Mononuclear cell (primary cell): Measurements from ENCODE around the gene APOBEC4. TPM values are rescaled to one million over a fixed set of nuclear protein-coding genes. Genes with fewer than 3 reads are reported as not detected.

Source experiments
- H3K27me3 ChIP-seq: 2 replicates; pipeline ENCODE4 v1.6.0; 2011; ENCODE audit warnings: low read length, control low read depth; ENCODE audit not compliant: insufficient read depth
- H3K4me1 ChIP-seq: 2 replicates; pipeline ENCODE4 v1.5.1; 2011; ENCODE audit warnings: mild to moderate bottlenecking, low read length, control low read depth; ENCODE audit not compliant: insufficient read depth
- H3K4me3 ChIP-seq: 2 replicates; pipeline ENCODE4 v1.5.1; 2011; ENCODE audit warnings: mild to moderate bottlenecking, low read length, moderate library complexity
- H3K9me3 ChIP-seq: 2 replicates; pipeline ENCODE4 v1.5.1; 2011; ENCODE audit warnings: low read depth, mild to moderate bottlenecking, control low read depth, low read length
- total RNA-seq: library from RNA; depleted of rRNA; stranded (reverse); fragments of >200 nt; gene quantifications from one replicate; pipeline ENCODE4 v1.2.3, GENCODE V29; 2012

The APOBEC4 gene
- total RNA-seq, 1 donor, result 0.10 TPM

DNA sequence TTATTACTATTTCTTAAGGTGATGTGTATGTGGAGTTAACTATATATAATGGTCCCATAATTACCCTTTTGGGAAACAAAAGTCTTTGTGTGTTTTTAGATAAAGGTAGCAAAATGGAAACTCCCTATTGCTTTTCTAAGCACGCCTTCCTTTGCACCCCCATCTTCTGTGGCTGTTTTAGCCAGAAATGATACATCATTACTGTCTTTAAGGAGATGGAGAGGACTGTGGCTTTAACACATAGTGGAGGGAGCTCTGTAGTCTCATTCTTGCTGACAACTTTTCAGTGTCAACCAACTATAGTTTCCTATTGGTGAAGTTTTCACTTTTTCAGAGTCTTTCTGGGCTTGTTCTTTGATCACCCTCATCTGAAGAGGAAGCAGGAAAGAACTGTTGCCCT lies 1.0 kb downstream of the APOBEC4 start:
- no peaks in the 10 kb centered on the region for H3K9me3 ChIP-seq
- peaks cover 25% of the 10 kb centered on the region for H3K4me1 ChIP-seq
- H3K27me3 ChIP-seq, result no peaks in the 10 kb centered on the region
- no peak overlapping the region for H3K4me3 ChIP-seq

DNA sequence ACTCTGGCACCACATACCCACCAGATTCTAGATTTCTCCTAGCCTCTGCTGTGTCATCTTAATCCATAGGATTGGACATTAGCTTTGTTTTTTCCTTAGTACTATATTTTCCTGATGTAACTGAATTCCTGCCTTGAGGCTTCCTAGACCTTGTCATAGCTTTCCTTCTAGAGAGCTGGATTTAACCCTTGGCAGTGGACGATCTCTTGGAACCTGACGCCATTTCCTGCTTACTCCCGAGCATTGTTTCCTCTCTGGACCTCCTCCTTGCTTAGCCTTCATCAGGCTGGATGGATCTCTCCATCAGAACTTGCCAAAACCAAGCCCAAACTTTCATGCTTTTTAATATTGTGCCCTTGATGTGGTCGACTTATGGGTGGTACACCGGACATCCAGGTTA lies 1.5 kb downstream of the APOBEC4 start:
- Histone ChIP-seq H3K4me1 (peaks cover 28% of the 10 kb centered on the region), H3K4me3 (no peak overlapping the region), H3K27me3 (no peaks in the 10 kb centered on the region), H3K9me3 (no peaks in the 10 kb centered on the region)

DNA sequence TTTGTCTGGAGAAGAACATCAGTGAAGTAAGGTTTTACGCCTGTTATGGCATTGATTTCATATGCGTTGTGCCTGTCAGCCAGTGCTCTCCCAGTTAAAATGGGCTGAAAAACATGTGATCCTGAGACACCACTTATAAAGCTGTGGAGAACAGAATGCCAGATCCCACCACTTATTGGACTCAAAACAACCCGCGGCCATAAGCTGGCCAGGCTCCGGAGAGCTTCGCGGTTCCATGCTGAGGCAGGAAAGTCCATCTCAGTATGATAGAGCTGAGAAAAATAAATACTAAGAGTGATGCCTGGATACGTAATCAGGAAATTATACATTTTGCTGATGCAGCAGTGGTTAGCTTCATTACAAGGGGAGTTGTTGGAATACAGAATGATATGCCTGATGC lies 5.1 kb downstream of the APOBEC4 start:
- H3K4me3 ChIP-seq, result no peak overlapping the region
- H3K9me3 ChIP-seq, result no peaks in the 10 kb centered on the region
- no peaks in the 10 kb centered on the region for H3K27me3 ChIP-seq
- peaks cover 20% of the 10 kb centered on the region for H3K4me1 ChIP-seq

DNA sequence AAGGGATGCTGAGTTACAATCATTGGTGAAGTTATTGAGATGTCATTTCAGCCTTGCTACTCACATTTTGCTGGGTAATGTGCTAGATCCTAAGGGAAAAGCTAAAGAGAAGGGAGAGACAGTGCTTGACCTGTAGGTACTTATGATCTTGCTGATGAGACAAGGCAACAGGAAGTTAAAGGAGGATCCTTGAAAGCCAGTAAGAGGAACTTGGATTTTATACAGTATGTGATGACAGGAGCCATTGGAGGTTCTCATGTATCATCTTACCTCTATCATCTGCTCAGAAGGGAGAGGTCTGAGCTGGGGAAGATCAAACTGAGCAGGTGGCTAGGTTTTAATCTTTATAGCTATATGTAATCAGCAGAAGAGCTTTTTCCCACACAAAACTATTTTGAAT lies 6.3 kb downstream of the APOBEC4 start:
- Histone ChIP-seq H3K27me3 (no peaks in the 10 kb centered on the region), H3K9me3 (no peaks in the 10 kb centered on the region), H3K4me3 (no peak overlapping the region), H3K4me1 (peaks cover 8% of the 10 kb centered on the region)

DNA sequence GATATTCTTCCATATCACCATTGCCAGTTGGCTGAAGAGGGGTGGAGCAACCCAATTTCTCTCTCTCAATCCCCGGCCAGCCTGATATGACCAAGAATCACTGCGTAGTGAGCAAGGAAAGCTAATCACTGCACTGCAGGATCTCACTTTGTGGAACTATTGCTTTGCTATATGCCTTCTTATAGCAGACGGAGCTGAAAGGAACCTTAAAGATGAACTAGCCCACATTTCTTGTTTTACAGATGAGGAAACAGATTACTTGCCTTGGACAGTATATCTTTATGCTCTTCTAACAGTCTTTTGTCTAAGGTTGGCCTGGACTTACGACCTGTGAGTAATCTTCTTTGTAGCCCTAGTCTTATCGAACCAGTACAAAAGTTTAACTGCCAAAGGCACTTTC lies 7.6 kb downstream of the APOBEC4 start:
- Histone ChIP-seq H3K9me3 (no peaks in the 10 kb centered on the region), H3K27me3 (no peaks in the 10 kb centered on the region), H3K4me3 (no peak overlapping the region), H3K4me1 (peaks cover 5% of the 10 kb centered on the region)

DNA sequence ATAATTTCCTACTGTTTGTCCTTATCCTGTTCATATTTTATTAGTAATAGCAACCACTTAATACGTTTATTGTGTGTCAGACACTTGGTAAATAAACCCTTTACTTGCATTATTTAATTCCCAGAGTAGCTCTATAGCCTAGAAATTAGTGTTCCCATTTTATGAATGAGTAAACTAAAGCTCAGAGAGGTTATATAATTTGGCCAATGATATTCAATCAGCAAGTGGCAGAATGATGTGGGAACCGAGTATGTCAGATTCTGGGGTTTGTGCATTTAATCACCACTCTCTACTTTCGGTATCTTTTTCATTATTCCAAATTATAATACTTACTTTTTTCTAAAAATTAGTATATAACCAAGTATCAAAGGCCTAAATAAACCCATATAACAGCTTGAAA lies 10.9 kb downstream of the APOBEC4 start:
- peaks cover 5% of the 10 kb centered on the region for H3K4me1 ChIP-seq
- H3K27me3 ChIP-seq, result no peaks in the 10 kb centered on the region
- H3K4me3 ChIP-seq, result no peak overlapping the region
- no peaks in the 10 kb centered on the region for H3K9me3 ChIP-seq

DNA sequence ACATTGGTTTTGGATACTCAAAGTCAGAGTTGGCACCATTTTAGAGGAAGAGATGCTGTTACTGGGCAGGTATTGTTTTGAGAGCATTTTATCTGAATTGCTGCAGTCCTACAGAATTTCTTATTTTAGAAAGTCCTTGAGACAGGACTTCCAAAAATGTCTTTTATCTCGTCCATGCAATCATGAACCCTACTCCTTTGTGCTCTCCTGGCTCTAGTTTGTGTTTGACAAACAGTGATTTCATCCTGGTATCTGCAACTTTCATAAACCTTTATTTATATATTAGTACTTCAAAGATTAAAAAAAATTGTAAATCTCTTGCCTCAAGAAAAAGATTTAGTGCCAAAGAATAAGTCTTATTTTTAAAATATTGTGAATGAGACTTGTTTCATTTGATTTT lies 12.9 kb downstream of the APOBEC4 start:
- no peaks in the 10 kb centered on the region for H3K27me3 ChIP-seq

DNA sequence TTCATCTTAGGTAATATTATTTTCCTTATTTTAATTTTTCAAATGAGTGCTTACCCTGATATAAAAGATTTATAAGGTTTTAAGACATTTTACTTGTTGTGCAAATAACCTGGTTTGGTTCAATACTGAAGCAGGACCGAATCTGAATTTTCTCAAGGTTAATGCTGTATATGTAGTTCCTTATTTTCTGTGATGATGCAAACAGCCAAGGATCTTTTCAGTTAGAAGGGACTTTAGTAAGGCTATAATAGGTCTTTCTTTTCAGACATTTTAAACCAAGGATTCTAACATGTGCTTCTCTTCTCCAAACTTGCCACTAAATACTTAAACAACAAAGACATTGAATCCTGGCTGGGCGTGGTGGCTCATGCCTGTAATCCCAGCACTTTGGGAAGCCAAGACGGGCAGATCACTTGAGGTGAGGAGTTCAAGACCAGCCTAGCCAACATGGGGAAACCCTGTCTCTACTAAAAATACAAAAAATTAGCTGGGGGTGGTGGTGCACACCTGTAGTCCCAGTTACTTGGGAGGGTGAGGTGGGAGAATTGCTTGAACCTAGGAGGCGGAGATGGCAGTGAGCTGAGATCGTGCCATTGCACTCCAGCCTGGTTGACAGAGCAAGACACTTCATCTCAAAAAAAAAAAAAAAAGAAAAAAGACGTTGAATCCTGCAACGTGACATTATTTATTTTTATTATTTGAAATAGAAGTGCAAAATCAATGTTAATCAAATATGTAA lies 14.3 kb downstream of the APOBEC4 start:
- Histone ChIP-seq H3K4me1 (peaks cover 9% of the 10 kb centered on the region), H3K9me3 (no peaks in the 10 kb centered on the region), H3K4me3 (no peak overlapping the region), H3K27me3 (no peaks in the 10 kb centered on the region)

More for the DNA sequence above, 12.9 kb downstream of the APOBEC4 start:
- peaks cover 9% of the 10 kb centered on the region for H3K4me1 ChIP-seq
- no peaks in the 10 kb centered on the region for H3K9me3 ChIP-seq
- H3K4me3 ChIP-seq, result no peak overlapping the region

DNA sequence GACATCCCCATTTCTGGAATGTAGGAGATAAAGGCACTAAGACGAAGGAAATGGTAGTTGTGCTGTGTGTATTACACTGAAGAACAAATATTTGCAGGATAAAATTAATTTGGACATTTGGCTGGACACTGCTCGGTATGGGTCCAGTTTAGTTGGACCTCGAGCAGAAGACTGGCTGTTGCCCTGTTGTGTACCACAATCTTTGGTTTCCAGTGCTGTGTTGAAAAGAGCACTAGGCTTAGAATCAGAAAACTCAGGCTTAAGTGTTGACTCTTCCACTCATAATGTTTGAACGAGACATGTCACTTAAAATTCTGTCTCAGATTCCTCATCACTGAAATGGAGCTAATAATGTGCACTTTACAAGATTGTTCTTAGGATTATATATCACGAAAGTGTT lies 16.3 kb downstream of the APOBEC4 start:
- Histone ChIP-seq H3K4me1 (peaks cover 18% of the 10 kb centered on the region), H3K27me3 (no peaks in the 10 kb centered on the region), H3K4me3 (no peak overlapping the region), H3K9me3 (no peaks in the 10 kb centered on the region)

DNA sequence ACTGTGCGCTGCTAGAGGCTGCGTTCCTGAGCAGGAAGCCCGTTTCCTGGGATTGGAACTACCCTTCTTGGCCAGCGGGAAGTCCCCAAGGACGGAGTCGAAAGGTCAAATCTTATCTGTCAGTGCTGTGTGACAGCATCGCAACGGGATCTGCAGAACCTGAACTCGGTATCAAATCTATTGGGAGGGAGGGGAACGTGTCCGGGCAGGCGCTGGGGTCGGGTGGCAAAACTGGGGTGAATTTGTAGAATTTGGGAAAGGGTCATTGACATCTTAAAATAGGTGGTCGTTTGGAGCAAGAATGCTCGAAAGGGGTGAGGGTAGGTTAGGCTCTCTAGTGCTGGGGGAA lies 16.8 kb downstream of the APOBEC4 start:
- no peaks in the 10 kb centered on the region for H3K9me3 ChIP-seq
- H3K4me1 ChIP-seq, result peaks cover 23% of the 10 kb centered on the region
- peak overlapping the region; percentile 90 for H3K4me3 ChIP-seq
- H3K27me3 ChIP-seq, result no peaks in the 10 kb centered on the region

DNA sequence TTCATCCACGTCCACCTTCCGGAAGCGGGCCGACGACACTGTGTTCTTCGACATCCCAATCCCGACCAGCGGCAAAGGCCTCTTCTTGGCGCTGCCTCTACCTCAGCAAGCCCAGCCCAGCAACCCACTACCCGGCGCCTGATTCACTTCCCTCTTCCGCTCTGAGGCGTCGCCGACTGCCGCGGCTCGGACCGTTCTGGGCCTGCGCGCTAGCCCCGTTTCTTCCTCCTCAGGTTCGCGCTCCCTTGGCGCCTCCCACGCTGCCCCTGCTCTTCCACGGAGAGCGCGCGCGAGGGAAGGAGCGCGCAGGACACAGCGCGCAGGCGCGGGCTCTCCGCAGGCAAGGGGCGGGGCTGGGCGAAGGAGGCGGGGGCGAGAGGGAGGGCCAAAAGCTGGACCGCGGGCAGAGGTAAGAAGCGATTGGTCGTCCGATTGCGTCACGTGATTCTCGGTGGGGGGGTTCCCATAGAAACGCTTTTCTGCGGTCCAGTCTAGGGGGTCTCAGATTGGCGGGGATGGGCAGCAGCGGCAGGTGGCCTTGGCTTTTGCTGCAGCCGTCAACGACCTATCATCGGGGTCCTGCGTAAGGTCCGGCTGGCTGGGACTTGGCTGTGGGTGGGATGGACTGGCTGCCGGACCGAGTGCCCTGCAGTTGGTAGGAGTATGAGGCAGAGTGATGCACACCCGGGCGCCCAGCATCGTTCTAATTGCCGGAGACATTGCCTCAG lies 17.3 kb downstream of the APOBEC4 start, which contains the start of gene ARPC5:
ARPC5 (minus strand) TSS at position 178 of the 728 bp plus-strand sequence; CDS start at position 54, 124 bp downstream.
- Histone ChIP-seq H3K4me1 (peaks cover 28% of the 10 kb centered on the region), H3K4me3 (peak within 1 kb of the TSS; percentile 90), H3K9me3 (no peaks in the 10 kb centered on the region), H3K27me3 (no peaks in the 10 kb centered on the region)

DNA sequence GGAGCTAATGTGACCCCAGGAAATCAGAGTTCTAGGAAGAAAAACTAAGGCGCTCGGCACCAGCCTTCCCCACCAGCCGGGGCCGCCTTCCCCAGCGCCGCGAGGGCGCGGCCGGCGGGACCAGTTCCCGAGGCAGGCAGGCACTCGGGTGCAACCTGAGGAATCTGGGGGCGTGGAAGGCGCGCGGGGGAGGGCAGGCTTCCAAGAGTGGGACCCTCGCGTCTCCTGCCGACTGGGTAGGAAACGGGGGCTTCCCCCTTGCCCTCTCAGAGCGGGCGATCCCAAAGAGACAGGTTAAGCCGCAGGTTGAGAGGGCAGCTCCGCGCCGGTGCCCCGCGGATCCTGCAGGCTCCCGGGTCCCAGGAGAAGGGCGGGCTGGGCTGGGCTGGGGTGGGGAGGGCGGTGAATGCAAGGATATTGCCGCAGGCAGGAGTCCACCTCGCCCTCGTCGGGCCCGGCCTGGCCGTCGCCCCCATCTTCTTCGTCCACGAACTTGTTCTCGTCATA lies 18.0 kb downstream of the APOBEC4 start:
- Histone ChIP-seq H3K9me3 (no peaks in the 10 kb centered on the region), H3K4me3 (peak overlapping the region; percentile 90), H3K4me1 (peaks cover 33% of the 10 kb centered on the region), H3K27me3 (no peaks in the 10 kb centered on the region)

DNA sequence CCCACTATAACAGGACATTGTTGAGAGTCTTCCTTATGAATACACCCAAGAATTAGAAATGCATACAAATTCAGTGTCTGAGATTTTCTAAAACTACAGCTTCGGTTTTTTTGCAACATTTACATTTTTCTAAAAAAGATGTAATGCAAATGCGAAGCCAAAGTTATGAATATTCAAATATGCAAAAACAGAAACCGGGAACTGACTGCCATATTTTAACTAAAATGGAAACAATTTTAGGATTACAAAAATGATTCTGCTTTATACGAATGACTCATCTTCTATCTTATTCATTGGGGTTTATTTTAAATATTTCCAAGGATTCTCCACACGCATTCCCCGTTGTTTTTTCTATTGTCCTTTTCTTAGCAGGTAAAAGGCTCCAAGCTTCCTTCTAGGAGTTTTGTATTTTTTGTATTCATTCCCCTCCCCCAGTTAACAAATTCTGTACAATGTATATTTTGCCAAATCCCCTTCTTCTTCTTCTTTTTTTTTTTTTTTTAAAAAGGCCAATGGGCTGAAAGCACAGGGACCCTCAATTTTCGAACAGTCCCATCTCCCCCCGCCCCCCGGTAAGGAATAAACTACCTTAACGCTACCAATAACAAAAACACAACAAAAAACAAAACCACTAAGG lies 18.6 kb downstream of the APOBEC4 start:
- peaks cover 33% of the 10 kb centered on the region for H3K4me1 ChIP-seq
- no peaks in the 10 kb centered on the region for H3K9me3 ChIP-seq
- H3K27me3 ChIP-seq, result no peaks in the 10 kb centered on the region
- H3K4me3 ChIP-seq, result peak overlapping the region; percentile 90

DNA sequence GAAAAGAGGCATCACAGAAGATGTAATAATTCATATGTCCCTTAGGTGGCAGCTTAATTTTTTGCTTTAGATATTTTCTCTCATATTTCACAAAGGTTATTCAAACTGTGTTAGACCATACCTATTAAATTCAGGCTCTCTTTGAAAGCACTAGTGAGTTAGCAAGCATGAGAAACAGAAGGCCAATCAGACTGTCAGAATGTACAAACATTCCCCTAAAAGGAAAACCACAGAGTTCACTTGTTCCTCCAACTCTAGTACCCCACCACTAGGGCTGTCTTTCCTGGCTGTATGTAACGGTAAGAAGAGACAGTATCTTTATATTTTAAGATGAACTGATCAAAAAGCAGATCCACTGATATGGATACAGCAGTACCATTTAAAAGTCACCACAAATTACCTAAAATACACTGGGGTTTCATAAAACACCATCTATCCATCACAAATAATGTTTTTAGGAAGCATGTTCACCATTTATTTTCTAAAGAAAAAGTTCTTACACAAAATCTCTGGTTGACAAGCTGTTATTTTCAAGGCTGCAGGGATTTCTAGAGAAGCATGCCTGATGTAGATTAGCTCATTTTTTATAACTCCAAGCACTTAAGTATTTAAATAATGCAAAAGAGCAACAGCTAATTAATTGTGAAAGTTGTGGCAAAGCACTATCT lies 19.3 kb downstream of the APOBEC4 start:
- no peaks in the 10 kb centered on the region for H3K9me3 ChIP-seq
- peaks cover 34% of the 10 kb centered on the region for H3K4me1 ChIP-seq
- H3K4me3 ChIP-seq, result peak overlapping the region; percentile 90
- H3K27me3 ChIP-seq, result no peaks in the 10 kb centered on the region

DNA sequence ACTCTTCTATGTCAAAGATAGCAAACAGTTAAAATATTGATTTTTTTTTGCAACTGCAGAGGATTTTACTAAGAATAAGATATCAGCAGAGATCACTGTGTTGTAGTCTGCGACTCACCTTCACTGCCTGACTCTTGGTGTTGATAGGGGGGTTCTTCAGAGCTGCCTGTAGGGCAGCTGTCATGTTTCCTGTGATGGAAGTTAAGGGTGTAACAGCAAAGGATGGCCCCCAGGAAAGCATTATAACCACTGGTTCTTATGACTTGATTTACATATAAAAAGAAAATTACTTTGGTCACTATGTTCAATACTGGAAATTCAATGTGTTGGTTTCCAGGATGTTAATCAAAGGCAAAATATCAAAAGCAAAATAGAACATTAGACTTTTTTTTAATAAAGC lies 20.2 kb downstream of the APOBEC4 start:
- Histone ChIP-seq H3K4me3 (peak overlapping the region; percentile 90), H3K4me1 (peaks cover 38% of the 10 kb centered on the region), H3K9me3 (no peaks in the 10 kb centered on the region), H3K27me3 (no peaks in the 10 kb centered on the region)
